COLO668 (cell line): ENCODE results near the gene USP17L25.
"Not testable (repeated sequence)": the region's sequence is repeated elsewhere in the genome, so short reads cannot be mapped to it uniquely, and the experiment has no call there.

ENCODE experiments used
- DNase-seq: peaks from one replicate; lab custom pipeline; 2025; ENCODE audit not compliant: unreplicated experiment; lab: John Stamatoyannopoulos, UW

Gene USP17L25

GRCh38 chr4:9329611-9330010 lies at the start of gene USP17L25:
Gene USP17L25 (plus strand): TSS chr4:9329911. CDS start chr4:9329911, 0 bp downstream.
- not testable (repeated sequence) for DNase-seq

GRCh38 chr4:9324191-9324590 lies 5.5 kb upstream of the USP17L25 start:
- not testable (repeated sequence) for DNase-seq

- DNase-seq: not testable (repeated sequence)
Observed at GRCh38 chr4:9324865-9325264, 4.8 kb upstream of the USP17L25 start, which contains the start of gene USP17L24. Gene USP17L24 (plus strand): TSS chr4:9325165. CDS start chr4:9325165, 0 bp downstream.

- not testable (repeated sequence) for DNase-seq
Observed at GRCh38 chr4:9334358-9334757, 4.6 kb downstream of the USP17L25 start, which contains the start of gene USP17L26. Gene USP17L26 (plus strand): TSS chr4:9334658. CDS start chr4:9334658, 0 bp downstream.

GRCh38 chr4:9339103-9339502 lies 9.4 kb downstream of the USP17L25 start, which contains the start of gene USP17L5:
Gene USP17L5 (plus strand): TSS chr4:9339403. CDS start chr4:9339403, 0 bp downstream.
- DNase-seq: not testable (repeated sequence)

- not testable (repeated sequence) for DNase-seq
Observed at GRCh38 chr4:9343848-9344247, 14.1 kb downstream of the USP17L25 start, which contains the start of gene USP17L27. Gene USP17L27 (plus strand): TSS chr4:9344148. CDS start chr4:9344148, 0 bp downstream.

- DNase-seq: not testable (repeated sequence)
Observed at GRCh38 chr4:9348593-9348992, 18.9 kb downstream of the USP17L25 start, which contains the start of gene USP17L28. Gene USP17L28 (plus strand): TSS chr4:9348893. CDS start chr4:9348893, 0 bp downstream.

GRCh38 chr4:9350866-9351265 lies 21.2 kb downstream of the USP17L25 start:
- not testable (repeated sequence) for DNase-seq

- DNase-seq: not testable (repeated sequence)
Observed at GRCh38 chr4:9353338-9353737, 23.6 kb downstream of the USP17L25 start, which contains the start of gene USP17L29. Gene USP17L29 (plus strand): TSS chr4:9353638. CDS start chr4:9353638, 0 bp downstream.

- not testable (repeated sequence) for DNase-seq
Observed at GRCh38 chr4:9362829-9363228, 33.1 kb downstream of the USP17L25 start, which contains the start of gene USP17L30. Gene USP17L30 (plus strand): TSS chr4:9363129. CDS start chr4:9363129, 0 bp downstream.

GRCh38 chr4:9379881-9380280 lies 50.2 kb downstream of the USP17L25 start:
- not testable (repeated sequence) for DNase-seq
